COR-L47 (cell line): ENCODE results near the gene ZDHHC24.
"Not testable (repeated sequence)": the region's sequence is repeated elsewhere in the genome, so short reads cannot be mapped to it uniquely, and the experiment has no call there.

Source experiments
- DNase-seq: peaks from one replicate; lab custom pipeline; 2025; lab: John Stamatoyannopoulos, UW

The ZDHHC24 gene

GRCh38 chr11:66546368-66546965, 619 bp upstream of the ZDHHC24 start, which contains the start of gene ACTN3:
Gene ACTN3 (plus strand): TSS chr11:66546903. CDS start chr11:66546938, 35 bp downstream.
- DNase-seq = no peak

GRCh38 chr11:66544952-66545351, 896 bp downstream of the ZDHHC24 start:
- not testable (repeated sequence) for DNase-seq

GRCh38 chr11:66543263-66544107, 2.4 kb downstream of the ZDHHC24 start:
- DNase-seq = no peak

GRCh38 chr11:66542362-66542761, 3.5 kb downstream of the ZDHHC24 start:
- no peak for DNase-seq

- no peak for DNase-seq
Measured at GRCh38 chr11:66541892-66542291, 4.0 kb downstream of the ZDHHC24 start.

- not testable (repeated sequence) for DNase-seq
Measured at GRCh38 chr11:66540598-66540997, 5.2 kb downstream of the ZDHHC24 start.

GRCh38 chr11:66539870-66540213, 6.0 kb downstream of the ZDHHC24 start:
- no peak for DNase-seq

- no peak for DNase-seq
Measured at GRCh38 chr11:66539170-66539869, 6.5 kb downstream of the ZDHHC24 start.

- no peak for DNase-seq
Measured at GRCh38 chr11:66532784-66533183, 13.1 kb downstream of the ZDHHC24 start.

- no peak for DNase-seq
Measured at GRCh38 chr11:66531841-66532240, 14.0 kb downstream of the ZDHHC24 start.

- no peak for DNase-seq
Measured at GRCh38 chr11:66530927-66531709, 14.7 kb downstream of the ZDHHC24 start.

- DNase-seq = no peak
Measured at GRCh38 chr11:66529655-66530054, 16.2 kb downstream of the ZDHHC24 start.

- no peak for DNase-seq
Measured at GRCh38 chr11:66529069-66529468, 16.8 kb downstream of the ZDHHC24 start.

- no peak for DNase-seq
Measured at GRCh38 chr11:66524304-66525040, 21.4 kb downstream of the ZDHHC24 start.

- no peak for DNase-seq
Measured at GRCh38 chr11:66523611-66524010, 22.2 kb downstream of the ZDHHC24 start.

- no peak for DNase-seq
Measured at GRCh38 chr11:66510990-66511339, 34.9 kb downstream of the ZDHHC24 start.

- peak; percentile 75 for DNase-seq
Measured at GRCh38 chr11:66510271-66510989, 35.4 kb downstream of the ZDHHC24 start, which contains the start of gene BBS1. Gene BBS1 (plus strand): TSS chr11:66510635. CDS start chr11:66510660, 25 bp downstream.

GRCh38 chr11:66509131-66509561, 36.7 kb downstream of the ZDHHC24 start:
- DNase-seq = no peak

GRCh38 chr11:66505276-66505816, 40.5 kb downstream of the ZDHHC24 start:
- DNase-seq = no peak

- no peak for DNase-seq
Measured at GRCh38 chr11:66498506-66498905, 47.3 kb downstream of the ZDHHC24 start.
